ENCODE measurements around the gene RPS21.

DNA sequence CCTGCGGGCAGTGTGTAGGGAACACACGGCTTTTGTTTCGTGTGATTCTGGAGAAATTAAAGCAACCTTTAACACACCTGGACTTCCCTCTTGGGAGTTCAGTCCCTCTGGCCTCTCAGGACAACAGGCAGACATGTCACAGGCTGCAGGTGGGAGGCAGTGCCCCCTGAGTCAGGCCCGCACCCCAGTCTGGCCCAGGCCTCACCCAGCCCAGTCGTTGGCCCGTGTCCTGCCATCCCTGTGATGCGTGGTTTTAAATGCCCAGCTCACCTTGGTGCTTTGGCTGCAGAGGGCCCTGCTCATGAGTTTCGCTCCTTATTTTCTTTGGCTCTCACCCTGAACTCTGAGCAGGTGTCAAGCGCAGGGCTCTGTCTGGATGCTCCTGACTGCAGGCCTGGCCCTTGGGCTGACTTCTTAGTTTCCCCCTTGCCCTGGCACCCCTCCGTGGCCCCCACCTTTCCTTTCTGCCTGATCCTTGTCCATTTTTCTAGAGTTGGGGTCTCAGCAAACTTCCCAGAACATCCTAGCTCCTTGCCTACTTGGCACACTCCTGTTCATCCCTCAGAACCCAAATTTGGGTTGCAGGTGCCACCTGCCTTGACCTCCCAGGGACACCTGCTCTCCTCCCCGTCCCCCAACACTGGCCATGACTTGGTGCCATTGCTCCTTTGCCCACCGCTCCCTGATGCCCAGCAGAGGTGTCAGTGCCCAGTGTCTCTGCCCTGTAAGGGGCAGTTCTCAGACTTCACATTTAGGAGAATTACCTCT is 22.4 kb downstream of the RPS21 start:
- TF ChIP-seq, protein P1, sequence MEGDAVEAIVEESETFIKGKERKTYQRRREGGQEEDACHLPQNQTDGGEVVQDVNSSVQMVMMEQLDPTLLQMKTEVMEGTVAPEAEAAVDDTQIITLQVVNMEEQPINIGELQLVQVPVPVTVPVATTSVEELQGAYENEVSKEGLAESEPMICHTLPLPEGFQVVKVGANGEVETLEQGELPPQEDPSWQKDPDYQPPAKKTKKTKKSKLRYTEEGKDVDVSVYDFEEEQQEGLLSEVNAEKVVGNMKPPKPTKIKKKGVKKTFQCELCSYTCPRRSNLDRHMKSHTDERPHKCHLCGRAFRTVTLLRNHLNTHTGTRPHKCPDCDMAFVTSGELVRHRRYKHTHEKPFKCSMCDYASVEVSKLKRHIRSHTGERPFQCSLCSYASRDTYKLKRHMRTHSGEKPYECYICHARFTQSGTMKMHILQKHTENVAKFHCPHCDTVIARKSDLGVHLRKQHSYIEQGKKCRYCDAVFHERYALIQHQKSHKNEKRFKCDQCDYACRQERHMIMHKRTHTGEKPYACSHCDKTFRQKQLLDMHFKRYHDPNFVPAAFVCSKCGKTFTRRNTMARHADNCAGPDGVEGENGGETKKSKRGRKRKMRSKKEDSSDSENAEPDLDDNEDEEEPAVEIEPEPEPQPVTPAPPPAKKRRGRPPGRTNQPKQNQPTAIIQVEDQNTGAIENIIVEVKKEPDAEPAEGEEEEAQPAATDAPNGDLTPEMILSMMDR (IDR thresholded peaks at IDR 0.05 in 8 of 11, conservative IDR thresholded peaks at IDR 0.05 in 3 of 11): no peak
- TF ChIP-seq POLR2AphosphoS5 (IDR thresholded peaks at IDR 0.05) (no peak), POLR2A (IDR thresholded peaks at IDR 0.05) (no peak)
